CD1c-positive myeloid dendritic cell (primary cell): Measurements from ENCODE around the gene NXNL1.
"Not testable (repeated sequence)": the region's sequence is repeated elsewhere in the genome, so short reads cannot be mapped to it uniquely, and the experiment has no call there.

Experiments used
- DNase-seq: peaks from one replicate; pipeline ENCODE4 v3.0.0-alpha.2; 2016; ENCODE audit errors: extremely low spot score

NXNL1 gene, protein sequence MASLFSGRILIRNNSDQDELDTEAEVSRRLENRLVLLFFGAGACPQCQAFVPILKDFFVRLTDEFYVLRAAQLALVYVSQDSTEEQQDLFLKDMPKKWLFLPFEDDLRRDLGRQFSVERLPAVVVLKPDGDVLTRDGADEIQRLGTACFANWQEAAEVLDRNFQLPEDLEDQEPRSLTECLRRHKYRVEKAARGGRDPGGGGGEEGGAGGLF

DNA sequence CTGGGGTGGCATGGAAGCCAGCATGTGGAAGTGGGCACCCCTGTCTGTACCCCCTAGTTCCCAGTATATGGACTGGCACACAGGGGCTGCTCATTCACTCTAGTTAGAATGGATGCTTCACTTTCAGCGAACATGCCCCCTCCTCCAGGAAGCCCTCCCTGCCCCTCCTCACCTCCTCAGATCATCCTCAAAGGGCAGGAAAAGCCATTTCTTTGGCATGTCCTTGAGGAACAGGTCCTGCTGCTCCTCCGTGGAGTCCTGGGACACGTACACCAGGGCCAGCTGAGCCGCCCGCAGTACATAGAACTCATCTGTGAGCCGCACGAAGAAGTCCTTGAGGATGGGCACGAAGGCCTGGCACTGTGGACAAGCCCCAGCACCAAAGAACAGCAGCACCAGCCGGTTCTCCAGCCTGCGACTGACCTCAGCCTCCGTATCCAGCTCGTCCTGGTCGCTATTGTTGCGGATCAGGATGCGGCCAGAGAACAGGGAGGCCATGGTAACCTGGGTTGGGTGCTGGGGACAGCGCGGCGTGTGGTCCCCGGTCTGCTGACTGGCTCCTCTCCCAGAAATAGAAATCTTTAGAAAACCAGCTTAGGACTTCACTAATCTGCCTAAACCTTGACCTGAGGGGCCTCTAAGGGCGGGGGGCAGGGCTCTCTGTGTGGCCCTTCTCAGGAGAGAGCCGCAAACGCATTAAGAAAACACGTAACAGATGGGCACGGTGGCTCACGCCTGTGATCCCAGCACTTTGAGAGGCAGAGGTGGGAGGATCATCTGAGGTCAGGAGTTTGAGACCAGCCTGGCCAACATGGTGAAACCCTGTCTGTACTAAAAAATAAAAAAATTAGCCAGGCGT, at the start of gene NXNL1:
TSS of gene NXNL1 (minus strand) at position 555 of the 859 bp plus-strand sequence. CDS start at position 498, 57 bp downstream.
- no peak for DNase-seq

DNA sequence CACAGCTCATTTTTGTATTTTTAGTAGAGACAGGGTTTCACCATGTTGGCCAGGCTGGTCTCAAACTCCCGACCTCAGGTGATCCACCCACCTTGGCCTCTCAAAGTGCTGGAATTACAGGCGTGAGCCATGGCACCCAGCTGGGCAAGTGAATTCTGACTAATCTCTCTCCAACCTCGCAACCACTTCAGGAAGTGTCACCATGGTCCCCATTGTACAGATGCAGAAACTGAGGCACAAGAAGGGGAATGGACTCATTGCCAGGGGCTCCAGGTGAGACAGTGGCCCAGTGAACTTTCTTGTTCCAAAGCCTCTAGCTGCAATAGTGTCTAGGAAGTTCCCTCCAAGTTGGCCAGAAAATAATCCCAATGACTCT, 47.8 kb upstream of the NXNL1 start:
- DNase-seq: not testable (repeated sequence)

DNA sequence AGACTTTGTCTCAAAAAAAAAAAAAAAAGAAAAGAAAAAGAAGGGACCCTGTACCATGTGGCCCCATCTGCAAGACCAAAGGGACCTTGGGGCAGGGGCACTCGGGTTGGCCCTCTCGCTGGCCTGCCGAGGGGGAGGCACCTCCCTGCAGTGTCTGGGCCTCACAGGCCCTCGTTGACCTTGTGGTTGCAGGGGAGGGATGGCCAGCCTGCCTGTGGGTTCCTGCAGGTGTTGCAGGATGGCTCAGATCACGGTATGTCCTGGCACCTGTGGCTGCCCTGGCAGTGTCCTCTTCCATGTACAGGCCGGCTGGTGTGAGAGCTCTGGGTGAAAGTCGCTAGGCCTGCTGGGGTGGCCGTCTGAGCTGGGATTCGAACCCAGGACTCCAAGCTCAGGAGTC, 46.0 kb upstream of the NXNL1 start:
- DNase-seq: no peak

DNA sequence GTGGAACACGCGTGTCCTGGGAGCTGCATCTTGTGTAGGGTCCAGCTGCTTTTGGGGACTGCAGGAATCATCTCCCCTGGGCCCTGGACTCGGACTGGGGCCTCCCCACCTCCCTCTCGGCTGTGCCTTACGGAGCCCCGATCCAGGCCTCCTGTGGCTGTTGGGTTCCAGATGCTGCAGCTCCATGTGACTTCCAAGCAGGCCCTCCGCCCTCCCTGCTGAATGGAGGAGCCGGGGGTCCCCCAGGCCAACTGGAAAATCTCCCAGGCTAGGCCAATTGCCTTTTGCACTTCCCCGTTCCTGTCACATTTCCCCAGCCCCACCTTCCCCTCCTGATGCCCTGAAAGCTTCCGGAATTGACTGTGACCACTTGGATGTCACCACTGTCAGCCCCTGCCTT, 44.5 kb upstream of the NXNL1 start:
- no peak for DNase-seq

DNA sequence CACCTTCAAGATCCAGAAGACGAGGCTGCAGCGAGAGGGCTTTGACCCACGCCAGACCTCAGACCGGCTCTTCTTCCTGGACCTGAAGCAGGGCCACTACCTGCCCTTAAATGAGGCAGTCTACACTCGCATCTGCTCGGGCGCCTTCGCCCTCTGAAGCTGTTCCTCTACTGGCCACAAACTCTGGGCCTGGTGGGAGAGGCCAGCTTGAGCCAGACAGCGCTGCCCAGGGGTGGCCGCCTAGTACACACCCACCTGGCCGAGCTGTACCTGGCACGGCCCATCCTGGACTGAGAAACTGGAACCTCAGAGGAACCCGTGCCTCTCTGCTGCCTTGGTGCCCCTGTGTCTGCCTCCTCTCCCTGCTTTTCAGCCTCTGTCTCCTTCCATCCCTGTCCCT, 43.7 kb upstream of the NXNL1 start:
- DNase-seq: no peak

DNA sequence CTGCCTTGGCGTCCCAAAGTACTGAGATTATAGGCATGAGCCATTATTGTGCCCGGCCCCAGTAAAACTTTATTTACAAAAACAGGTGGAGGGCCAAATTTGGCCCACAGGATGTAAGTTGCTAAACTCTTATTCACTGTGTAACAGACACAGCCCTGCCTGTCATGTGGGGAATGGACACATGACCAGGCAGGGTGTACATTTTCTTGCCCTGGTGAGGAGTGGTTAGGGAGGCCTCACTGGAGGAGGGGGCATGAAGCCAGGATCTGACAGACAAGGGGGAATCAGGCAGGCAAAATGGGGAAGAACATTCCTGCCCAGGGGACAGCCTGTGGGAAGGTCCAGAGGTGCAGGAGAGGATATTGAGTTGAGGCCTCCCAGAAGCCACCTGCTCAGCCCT, 43.3 kb upstream of the NXNL1 start:
- no peak for DNase-seq

DNA sequence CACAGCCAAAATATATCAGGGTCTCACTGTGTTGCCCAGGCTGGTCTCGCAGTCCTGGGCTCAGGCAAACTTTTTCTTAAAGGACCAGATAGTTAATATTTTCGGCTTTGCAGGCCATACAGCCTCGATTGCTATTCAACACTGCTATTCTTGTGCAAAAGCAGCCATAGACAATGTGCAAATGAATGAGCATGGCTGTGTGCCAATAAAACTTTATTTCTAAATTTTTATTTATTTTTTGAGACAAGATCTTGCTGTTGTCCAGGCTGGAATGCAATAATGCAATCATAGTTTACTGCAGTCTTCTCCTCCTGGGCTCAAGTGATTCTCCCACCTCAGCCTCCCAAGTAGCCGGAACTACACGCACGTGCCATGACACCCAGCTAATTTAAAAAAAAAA, 42.5 kb upstream of the NXNL1 start:
- no peak for DNase-seq

DNA sequence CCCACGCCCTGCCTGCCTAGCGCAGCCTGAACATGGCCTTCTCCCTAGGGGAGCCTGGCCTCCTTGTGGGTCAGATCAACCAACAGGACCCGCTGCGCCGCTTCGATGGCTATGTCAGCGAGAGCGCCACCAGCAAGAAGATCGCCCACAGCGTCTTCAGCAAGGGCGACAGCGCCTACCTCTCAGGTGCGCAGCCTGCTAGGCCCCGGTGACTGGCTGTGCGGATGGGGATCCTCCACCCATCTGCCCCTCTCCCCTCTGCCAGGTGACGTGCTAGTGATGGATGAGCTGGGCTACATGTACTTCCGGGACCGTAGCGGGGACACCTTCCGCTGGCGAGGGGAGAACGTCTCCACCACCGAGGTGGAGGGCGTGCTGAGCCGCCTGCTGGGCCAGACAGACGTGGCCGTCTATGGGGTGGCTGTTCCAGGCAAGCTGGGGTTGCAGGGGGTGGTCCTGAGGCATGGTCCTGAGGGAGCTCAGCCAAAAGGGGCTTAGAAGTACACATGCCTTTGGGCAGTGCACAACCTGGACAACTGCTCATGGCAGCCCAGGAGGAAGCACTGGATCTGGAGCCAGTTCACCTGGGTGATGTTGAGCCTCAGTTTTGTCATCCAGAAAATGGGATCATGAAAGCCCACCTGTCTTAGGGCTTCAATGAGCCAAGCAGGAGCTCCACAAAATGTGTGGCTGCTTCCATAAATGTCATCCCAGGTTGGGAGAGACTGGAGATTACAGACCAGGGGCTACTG, 39.9 kb upstream of the NXNL1 start:
- no peak for DNase-seq

DNA sequence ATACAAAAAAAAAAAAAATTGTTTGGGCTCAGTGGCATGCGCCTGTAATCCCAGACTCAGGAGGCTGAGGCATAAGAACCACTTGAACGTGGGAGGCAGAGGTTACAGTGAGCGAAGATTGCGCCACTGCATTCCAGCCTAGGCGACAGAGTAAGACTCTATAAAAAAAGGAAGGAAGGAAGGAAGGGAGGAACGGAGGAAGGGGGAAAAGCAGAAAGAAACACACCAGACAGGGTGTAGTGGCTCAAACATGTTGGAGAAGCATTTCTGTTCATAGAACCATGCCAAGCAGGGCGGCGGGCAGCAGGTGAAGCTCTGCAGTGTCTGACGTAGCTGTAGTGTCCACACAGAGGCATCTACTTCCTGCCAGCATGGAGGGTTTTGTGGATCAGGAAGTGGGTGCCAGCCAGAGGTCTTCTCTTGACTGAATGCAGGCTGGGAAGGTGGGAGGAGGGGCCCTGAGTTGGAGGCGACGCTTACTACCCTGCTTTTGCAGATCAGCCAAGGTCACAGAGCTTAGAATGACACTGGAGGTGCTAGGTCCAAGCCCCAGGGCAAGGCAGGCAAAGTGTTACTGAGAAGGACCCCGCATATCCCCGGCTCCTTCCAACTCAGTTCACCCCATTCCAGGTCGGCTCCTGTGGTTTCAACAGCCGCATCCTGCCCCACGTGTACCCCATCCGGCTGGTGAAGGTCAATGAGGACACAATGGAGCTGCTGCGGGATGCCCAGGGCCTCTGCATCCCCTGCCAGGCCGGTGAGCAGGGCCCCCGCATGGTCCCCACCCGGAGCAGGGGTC, 39.1 kb upstream of the NXNL1 start:
- DNase-seq: peak; percentile 75

DNA sequence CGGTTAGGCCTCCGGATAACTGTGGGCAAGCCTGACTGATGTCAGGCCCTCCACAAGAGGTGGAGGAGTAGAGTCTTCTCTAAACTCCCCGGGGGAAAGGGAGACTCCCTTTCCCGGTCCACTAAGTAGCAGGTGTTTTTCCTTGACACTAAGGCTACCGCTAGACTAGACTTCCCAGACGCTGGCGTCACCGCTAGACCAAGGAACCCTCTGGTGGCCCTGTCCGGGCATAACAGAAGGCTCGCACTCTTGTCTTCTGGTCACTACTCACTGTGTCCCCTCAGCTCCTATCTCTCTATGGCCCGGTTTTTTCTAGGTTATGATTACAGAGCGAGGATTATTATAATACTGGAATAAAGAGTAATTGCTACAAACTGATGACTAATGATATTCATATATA, 38.3 kb upstream of the NXNL1 start:
- DNase-seq: not testable (repeated sequence)

DNA sequence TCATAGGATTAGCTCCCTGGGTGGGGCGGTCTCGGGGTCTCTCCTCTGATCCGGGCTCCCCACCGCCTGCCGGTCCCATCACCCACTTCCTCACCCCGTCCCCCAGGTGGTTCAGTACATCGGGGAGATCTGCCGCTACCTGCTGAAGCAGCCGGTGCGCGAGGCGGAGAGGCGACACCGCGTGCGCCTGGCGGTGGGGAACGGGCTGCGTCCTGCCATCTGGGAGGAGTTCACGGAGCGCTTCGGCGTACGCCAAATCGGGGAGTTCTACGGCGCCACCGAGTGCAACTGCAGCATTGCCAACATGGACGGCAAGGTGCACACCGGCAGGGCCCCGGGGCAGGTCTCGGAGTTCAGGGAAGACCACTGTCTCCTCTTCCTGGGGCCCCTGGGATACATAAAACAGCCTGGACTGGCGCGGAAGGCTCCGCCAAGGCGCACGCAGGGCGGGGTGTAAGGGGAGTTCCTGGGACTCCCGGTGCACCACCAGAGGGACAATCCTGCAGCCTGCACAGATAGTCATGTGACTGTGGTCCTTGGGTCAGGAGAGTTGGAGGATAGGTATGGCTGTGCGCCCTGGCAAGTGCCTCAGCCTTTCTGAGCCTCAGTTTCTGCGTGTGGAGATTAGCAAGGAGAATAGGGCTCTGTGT, 36.5 kb upstream of the NXNL1 start:
- no peak for DNase-seq

DNA sequence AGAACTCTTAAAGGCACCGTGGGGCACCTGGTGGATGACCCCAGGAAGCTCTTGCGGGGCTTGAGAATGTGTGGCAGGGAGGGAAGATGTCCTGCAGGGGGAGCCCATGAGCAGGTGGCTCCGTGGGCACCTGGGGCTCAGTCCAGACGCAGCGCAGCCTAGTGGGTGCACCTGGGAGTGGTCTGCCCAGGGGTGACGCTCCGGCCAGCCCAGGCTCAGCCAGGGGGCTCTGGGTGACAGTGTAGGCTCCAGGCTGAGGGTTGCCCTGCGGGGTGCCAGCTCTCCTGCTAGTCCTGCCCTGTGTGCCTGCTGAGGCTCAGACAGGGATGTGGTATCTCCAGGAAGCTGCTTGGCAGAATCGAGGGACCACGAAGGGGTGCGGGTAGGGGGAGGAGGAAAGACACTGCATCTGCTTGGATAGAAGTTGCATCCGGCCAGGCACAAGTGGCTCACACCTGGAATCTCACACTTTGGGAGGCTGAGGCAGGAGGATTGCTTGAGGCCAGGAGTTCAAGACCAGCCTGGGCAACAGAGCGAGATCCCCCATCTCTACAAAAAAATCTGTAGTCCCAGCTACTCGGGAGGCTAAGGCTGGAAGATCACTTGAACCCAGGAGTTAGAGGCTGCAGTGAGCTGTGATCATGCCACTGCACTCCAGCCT, 35.7 kb upstream of the NXNL1 start:
- peak; percentile 85 for DNase-seq

DNA sequence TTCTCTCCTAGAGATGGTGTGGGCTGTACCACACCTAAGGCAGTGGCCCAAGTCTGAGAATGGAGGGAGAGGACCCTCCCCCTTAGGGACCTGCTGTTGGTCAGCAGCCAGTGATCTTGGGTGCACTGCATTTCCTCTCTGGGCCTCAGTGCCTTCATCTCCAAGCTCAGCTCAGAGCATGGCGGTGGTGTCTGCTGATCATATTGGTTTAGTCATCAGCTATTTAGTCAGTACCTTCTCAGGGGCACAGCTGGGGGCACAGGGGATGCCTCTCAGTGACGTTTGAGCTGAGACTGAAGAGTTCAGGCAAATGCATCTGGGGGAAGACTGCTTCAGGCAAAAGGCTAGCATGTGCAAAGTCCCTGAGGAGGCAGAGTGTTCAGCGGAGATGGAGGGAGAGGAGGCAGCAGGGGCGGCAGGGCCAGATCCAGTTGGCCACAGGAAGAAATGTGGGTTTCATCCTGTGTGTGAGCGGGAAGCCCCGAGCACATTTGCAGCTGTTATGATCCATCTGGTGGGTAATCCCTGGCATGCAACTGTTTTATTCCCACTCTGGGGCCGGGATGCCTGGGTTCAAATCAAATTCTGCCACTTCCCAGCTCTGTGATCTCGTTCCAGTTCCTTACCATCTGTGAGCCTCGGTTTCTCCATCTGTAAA, 35.0 kb upstream of the NXNL1 start:
- no peak for DNase-seq

DNA sequence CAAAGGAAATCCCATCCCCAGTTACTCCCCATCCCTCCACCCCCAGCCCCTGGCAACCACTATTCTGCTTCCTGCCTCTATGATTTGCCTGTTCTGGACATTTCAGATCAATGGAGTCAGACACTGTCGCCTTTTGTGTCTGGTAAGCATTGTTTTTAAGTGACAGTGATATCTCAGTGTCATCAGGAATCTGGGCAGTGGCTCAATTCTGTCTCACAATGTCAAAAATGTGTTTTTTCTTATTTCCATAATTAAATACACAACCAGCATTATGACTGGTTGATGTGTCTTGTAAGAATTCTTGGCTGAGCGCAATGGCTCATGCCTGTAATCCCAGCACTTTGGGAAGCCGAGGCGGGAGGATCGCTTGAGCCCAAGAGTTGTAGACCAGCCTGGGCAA, 30.6 kb upstream of the NXNL1 start:
- DNase-seq: no peak

DNA sequence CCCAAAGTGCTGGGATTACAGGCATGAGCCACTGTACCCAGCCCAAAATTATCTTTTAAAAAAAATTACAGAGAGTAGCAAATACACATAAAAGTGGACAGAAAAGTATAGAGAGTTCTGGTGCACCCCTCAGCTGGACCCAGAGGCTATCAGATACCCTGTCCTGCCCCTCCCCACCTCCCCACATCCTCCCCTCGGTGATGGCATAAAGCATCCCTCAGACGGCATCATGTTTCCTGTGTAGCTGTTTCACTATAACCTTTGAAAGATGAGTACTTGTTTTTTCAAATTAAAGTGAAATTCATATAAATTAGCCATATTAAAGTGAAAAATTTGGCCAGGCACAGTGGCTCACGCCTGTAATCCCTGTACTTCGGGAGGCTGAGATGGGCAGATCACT, 29.7 kb upstream of the NXNL1 start:
- no peak for DNase-seq

DNA sequence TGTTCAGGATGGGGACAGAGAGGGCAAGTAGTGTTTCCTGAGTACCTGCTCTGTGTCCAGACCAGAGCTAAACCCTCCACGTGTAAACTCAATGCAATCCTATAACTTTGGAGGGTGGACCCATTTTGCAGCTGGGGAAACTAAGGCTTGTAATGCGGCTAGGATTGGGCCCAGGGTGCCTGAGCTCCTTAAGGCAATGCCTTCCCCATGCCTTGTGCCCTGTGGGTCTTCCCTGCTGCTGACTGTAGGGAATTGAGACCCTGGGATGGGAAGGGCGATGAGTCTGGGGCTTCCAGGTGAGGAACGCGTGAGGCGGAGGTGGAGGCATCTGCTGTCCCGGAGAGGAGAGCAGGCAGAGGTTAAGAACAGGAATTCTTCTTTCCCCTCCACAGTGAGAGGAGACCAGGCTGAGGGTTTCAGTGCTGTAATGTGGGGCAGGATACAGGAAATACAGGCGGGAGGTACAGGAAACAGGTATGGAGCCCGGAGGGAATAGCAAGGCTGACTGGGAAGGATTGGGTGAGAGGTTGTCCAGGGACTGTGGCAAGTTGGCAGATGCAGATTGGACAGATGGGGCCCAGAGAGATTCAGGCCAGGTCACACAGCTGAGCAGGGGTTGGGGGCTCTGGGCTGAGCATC, 28.8 kb upstream of the NXNL1 start:
- DNase-seq: no peak

DNA sequence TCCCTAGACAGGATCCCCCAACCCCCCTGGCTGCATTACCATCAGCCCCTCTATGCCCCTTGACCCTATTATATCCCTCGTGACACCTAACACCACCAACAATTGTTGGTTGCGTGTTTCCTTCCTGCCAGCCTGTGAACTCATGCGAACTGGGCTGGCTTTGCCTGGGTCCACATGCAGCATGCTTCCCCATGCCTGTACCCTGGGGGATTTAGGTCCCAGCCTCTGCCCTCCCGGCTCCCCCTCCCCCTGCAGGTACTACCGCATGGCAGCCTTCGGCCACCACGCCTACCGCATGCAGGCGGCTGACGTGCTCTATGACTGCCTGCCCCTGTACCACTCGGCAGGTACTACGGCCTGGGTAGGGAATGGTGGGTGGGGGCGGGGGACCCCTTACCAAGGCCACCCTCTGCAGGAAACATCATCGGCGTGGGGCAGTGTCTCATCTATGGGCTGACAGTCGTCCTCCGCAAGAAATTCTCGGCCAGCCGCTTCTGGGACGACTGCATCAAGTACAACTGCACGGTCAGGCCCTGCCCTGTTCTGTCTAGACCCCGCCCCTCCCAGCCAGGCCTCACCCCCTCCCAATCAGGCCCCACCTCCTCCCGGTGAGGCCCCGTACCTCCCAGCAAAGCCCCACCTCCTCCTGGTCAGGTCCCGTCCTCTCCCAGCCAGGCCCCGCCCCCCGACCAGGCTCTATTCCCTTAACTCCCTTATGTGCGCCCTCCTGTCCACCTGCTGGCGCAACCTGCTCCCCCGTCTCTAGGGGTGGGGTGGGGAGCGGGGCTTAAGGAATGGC, 28.1 kb upstream of the NXNL1 start:
- DNase-seq: peak; percentile 70

DNA sequence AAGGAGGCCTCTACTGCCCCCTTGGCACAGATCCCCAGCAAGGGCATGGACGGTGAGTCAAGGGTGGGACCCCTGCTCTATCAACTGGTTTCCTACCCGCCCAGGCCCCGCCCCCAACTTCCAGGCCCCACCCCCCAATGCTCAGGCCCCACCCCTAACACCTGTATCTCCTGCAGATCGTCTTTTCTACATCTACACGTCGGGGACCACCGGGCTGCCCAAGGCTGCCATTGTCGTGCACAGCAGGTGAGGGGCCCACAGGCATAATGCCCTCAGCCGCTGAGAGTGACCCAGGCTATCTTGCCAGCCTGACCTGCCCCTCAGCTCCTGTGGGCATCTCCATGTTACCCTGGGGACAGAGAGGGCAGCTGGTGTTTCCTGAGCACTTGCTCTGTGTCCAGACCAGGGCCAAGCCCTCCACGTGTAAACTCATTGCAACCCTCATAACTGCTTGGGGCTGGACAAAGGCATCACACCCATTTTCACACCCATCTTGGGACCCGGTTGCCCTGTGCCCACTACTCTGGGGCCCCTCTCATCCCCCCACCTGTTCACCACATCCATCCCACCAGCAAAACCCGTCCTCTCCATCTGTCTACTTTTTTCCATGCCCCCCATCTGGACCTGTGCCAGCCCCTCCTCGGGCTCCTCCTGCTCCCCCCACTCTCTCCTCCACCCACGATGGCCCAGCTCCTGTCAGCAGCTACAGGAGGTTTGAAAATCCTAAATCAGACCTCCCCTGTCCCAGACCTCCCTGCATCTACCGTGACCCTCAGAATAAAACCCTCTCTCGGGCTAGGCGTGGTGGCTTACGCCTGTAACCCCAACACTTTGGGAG, 26.8 kb upstream of the NXNL1 start:
- DNase-seq: no peak
